Anterior cingulate cortex (tissue), 58 donors: ENCODE data around the gene CRYM.
"Not testable (repeated sequence)": the region's sequence is repeated elsewhere in the genome, so short reads cannot be mapped to it uniquely, and the experiment has no call there.

Experiments used
- DNase-seq, 58 donors: peaks; one replicate each; lab custom pipeline; 2025; lab: John Stamatoyannopoulos, UW

Gene CRYM

DNA sequence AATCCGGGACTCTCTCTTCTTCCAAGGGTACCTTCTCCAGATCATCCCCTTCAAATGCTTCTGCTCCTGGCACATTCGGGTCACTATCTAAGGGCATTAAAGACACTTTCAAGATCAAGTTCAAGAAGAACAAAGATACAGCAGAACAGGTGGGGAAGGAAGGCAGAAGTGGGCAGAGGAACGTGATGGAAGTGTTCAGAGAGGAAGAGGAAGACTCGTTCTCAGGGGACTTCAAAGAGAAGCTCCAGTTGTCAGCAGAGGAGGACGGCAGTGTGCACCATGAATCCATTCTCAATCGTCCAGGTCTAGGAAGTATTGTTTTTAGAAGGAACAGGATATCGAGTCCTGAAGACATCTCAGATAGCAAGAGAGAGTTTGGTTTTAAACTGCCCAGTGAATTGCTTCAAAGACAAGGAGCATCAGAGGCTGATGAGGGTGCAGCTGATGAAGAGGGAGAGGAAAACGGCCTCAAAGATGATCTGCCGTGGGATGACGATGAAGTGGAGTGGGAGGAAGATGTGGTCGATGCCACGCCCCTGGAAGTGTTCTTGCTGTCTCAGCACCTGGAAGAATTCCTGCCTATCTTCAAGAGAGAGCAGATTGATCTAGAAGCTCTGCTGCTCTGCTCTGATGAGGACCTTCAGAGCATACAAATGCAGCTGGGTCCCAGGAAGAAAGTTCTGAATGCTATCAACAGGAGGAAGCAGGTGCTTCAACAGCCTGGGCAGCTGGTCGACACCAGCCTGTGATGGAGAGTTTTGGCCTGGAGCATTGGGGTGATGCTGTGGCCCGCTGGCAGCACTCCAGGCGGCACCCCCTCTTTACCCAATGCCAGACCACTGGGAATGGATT, 27.8 kb downstream of the CRYM start:
- no peak for DNase-seq

DNA sequence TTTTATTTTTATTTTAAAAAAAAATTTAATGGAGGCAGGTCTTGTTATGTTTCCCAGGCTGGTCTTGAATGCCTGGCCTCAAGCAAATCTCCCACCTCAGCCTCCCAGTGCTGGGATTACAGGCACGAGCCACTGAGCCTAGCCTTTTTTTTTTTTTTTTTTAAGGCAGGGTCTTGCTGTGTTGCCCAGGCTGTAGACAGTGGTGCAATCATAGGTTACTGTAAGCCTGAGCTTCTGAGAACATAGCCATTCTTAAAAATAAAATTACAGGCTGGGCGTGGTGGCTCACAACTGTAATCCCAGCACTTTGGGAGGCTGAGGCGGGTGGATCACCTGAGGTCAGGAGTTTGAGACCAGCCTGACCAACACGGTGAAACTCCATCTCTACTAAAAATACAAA, 29.9 kb downstream of the CRYM start:
- DNase-seq, result not testable (repeated sequence)

DNA sequence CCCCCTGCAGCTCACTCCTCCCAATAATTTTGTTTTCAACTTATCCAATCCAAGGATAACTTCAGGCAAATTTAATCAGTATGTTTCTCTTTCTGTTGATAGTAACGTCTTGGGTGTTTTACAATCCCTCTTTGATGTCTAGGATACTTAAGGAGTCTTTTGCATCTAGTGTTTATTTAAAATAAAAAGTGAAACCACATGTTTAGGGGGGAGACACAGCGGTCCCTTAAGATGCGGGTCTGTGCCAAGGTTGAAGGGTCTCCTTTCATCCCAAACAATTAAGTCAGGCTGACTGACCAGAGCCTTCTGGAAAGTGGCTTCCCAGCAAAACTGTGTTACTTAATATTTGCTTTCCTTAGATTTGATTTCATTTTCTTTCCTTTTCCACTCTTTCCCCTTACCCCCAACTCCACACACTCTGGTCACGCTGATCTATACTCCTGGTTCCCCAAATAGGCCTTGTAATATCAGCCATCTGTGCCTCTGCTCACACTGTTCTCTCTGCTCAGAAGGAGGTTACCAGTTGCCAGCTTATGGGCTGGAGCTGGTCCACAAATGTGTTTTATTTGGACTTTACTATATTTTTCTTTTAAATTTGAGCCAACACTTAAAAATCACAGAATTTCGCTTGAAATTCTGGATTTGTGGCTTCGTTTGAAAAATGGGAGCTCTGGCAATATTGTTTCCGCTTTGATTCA, 33.4 kb downstream of the CRYM start:
- peak in 10 of 58 donors; percentile 1 to 26 (median 6) for DNase-seq

DNA sequence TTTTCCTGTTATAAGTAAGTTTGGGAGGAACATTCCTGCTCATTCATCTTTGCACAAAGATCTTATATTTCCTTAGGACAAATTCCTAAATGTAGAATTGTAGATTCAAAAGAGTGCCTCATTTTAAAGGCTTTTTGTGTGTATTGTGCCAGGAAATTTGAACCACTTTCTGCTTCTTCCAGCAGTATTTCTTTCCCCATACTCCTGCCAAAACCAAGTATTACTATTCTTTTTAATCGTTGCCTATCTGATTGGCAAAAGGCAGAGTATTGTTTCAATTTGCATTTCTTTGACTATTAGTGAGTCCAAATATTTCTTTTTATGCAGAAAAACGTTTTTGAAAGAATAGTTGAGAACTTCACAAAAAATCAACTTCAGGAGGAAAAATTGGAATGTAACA, 35.3 kb downstream of the CRYM start:
- no peak for DNase-seq

DNA sequence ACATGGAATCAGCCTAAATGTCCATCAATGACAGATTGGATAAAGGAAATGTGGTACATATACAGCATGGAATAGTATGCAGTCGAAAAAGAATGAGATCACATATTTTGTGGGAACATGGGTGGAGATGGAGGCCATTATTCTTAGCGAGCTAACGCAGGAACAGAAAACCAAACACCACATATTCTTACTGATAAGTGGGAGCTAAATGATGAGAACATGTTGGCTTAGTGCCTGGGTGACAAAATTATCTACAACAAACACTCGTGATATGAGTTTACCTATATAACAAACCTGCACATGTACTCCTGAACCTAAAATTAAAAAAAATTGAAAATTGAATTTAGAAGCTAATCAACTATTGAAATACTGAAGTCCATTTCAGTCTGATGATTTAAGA, 38.4 kb downstream of the CRYM start:
- no peak for DNase-seq

DNA sequence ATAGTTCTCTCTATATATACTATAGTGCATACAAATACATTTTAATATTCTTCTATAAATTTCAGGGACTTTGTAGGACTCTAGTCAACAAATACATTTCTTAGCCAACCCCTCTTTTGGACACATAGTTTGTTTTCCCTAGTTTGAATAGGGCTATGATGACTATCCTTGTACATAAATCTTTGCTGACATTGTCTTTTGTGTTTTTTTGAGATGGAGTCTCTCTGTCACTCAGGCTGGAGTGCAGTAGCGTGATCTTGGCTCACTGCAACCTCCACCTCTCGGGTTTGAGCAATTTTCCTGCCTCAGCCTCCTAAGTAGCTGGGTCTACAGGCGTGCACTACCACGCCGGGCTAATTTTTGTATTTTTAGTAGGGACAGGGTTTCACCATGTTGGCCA, 41.3 kb downstream of the CRYM start:
- DNase-seq, result no peak

DNA sequence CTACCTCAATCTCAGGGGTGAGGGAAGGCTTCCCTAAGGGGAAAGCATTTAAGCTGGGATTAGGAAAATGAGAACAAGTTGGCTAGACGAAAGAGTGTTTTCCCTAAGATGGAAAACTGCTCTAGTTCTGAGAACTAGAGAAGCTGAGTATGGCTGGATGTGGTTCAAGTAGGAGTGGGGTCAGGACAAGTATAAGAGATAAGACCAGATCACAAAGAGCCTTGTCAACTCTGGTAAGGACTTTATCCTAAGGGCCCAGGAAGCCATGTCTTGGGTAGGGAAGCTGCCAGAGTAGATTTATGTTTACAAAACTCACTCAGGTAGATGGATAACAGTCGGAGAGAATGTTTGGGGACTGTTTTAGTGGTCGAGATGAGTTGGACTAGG, 42.9 kb downstream of the CRYM start:
- DNase-seq, result no peak

DNA sequence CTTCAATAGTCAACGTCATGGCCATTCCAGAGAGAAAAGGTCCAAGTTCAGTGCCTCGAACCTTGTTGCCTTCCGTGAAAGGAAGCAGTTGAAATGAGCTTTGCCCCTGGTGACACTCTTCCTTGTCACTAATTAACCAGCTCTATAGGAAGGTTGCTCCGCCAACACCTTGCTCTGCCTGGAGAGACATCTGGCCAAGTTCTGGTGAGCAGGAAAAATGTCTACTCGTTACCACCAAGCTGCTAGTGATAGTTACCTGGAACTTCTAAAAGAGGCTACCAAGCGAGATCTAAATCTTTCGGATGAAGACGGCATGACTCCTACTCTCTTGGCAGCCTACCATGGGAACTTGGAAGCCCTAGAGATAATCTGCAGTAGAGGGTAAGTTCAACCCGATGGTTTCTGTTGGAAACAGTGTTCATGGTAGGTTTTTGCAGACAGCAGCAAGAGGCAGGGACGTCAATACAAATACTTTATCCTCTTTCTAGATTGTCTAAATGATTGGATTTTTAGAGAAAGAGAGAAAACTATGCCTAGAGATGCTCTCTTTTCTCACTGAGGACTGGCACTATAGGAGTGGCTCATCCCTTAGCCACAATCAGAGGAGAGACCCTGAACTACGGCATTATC, 44.5 kb downstream of the CRYM start, which contains the start of gene ANKS4B:
ANKS4B (plus strand) TSS at position 179 of the 630 bp plus-strand sequence; CDS start at position 218, 39 bp downstream.
- no peak for DNase-seq

DNA sequence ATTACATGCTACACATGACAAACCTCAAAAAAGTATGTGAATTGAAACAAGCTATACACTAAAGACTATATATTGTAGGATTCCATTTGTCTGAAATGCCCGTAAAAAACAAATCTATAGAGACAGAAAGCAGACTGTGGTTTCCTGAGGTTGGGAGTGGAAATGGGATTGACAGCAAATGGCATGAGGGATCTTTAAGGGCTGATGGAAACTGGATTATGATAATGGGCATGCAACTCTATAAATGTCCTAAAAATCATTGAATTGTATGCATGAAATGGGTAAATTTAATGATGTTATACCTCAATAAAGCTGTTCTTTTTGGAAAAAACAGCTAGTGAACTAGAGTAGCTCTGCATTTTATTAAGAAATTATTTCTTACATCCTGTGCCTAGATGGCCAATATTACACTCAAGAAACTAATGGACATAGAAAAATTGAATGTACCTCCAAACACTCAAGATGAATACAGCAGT, 45.0 kb downstream of the CRYM start:
- no peak for DNase-seq

DNA sequence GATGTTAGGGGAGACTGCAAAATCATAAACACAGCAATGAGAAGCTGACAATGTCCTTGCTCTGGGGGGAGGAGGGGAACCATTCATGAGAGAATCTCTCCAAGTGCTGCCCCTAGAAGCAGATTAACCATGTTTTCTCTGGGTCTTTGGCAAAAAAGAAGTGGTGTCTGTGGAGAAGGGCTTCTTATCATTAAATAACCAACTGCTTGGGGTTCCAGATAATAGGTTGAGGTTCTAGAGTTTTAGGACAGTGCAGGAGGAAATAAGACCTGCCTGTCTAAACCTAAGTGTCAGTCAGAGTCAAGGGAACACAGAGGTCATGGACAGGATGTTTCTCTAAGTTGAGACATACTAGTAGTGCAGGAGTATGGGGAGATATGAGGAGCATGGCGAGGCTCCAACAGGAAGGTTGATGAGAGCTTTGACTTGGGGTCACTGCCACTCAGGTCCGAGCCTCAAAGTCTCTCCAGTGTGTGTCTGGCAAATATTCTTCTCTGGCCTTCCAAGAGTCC, 49.7 kb downstream of the CRYM start:
- DNase-seq, result no peak

DNA sequence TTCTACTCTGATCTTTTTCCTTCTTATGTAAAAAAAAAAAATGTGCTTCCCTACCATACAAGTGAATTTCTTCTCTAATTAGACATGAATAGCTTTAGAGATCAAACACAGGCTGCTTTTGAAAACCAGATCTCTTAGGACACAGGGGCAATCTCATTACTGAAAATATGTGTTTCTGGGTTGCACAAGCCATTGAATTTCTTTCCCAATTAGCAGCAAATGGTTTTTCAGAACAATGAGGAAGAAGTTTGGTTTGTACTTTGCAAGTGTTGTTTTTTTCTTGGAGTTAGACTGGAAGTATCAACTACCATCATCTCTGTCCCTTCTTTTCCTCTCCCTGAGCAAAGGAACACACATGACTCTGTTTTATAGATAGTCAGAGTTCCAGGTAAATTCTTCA, 50.2 kb downstream of the CRYM start:
- no peak for DNase-seq

DNA sequence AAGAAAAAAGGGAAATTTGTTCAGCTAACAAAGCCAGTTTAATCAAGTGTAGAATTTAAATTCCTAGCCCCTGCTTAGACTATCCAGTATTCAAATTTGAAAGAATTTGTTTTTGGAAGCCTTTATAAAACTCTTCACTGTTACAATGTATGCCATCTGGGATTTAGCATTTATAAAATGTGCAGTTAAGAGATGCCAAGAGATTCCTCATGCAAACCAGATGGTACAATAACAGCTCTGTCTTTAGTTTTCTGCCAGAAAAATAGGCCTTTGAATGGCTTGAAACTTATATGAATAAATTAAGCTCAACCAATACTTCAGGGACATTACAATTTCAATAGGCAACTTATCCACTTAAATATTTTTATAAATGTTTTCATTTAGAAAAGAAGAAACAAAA, 51.3 kb downstream of the CRYM start:
- DNase-seq, result peak in 2 of 58 donors; percentile 24 to 35

DNA sequence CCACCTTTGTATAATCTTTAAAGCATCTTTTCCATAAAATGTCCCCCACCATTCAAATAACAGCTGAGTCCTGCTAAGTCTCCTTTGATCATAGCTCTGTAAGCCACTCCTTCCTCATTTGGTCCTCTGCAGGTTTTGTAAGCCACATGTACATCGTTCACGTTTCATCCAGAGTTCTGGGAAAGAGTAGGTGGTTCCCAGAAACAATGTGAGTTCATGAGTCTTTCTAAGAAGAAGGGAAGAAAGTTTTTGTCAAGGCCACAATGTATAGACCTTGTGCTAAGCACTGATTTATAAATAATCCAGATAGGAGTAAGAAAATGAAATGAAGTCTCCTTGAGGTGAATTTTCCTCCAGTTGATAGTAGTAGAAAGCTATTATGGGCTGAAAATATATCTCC, 53.3 kb downstream of the CRYM start:
- DNase-seq, result no peak

DNA sequence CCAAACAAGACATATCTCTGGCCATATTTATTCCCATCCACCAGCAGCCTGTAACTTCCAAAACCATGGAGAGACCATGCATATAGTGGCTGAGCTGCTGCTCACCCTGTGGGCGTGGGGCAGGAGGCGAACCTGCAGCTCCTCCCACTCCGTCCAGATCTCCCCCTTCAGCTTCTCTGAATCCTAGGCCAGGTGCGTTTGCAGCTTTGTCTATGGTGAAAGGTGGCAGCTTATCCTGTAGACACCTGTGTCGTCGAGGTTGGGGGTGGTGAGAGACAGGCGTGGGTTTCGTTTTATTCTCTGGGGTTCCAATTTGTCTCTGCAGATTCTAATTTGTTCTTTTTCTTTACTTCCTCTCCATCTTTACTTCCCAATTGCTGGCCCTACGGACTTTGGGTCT, 54.3 kb downstream of the CRYM start:
- DNase-seq, result peak in 1 of 58 donors; percentile 7

DNA sequence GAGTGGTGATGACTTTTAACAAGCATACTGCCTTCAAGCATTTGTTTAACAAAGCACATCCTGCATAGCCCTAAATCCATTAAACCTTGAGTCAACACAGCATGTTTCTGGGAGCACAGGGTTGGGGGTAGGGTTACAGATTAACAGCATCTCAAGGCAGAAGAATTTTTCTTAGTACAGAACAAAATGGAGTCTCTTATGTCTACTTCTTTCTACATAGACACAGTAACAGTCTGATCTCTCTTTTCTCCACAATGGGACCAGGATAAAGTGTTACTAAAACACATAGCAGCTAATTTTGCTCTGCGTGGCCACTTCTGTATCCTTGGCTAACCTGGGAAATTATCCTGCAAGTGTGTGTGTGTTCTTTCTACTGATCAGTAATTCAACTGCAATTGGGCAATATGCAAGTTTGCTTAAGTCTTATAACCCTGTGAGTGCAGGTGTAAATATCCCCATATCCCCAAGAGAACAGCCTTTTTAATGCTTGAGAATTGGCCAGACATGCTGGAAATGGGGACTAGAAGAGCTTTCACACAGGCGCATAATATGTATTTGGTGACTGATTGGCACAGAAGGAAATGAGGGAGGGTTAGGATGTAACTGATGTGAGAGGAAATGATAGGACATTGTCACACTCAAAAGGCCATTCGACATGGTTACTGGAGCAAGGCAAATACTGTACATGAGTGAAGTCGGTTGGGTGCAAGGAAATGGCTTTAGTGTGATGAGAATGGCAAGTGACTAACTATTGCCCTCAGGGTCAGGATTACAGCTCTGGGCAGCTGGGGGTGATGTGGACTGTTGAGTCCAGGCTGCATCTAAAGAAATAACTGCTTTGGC, 55.4 kb downstream of the CRYM start:
- no peak for DNase-seq

DNA sequence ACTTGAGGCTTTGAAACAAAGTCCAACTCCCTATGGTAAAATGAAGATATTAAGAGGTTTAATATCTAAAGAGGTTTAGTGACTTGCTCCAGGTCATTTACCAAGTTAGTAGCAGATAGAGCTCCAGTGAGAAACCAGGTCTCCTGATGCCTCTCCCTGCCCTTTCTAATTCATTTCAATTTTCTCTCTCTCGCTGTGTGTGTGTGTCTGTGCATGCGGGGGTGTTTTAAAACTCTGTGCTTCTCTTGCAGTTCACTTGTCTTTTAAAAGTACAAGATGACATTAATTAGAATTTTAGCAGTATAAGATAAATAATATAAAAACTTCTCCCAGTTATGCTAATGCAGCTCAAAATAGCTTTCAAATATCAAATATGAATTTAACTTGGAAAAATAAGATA, 58.5 kb downstream of the CRYM start:
- DNase-seq, result no peak

DNA sequence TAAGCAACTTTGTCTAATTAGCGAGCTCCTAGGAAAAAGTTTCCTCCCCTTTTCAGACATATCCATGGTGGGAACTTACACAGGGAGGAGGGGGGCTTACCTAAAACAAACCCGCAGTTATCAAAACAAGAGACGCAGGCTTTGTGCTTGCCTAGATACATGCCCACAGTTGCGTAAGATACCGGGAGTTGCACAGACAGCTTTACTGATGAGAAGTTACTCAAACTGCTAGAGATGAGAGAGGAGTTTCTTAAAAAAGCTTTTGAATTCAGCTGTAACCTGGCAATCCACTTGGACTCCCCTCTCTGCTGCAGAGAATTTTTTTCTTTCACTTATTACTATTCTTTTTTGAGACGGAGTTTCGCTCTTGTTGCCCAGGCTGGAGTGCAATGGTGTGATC, 59.9 kb downstream of the CRYM start:
- DNase-seq, result peak in 5 of 58 donors; percentile 0 to 15 (median 0)

DNA sequence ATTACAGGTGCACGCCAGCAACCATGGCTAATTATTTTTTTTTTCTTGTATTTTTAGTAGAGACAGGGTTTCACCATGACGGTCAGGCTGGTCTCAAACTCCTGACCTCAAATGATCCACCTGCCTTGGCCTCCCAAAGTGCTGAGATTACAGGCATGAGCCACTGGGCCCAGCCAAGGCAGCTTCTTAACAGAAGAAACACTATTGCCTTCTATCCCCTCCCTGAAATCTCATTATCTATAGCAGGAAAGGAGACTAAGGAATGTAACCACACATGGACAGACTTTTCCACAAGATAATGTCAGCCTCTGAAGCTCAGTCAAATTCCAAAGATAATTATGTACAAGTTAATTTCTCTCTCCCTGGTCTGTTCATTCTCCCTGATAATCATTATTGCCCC, 61.0 kb downstream of the CRYM start:
- no peak for DNase-seq

DNA sequence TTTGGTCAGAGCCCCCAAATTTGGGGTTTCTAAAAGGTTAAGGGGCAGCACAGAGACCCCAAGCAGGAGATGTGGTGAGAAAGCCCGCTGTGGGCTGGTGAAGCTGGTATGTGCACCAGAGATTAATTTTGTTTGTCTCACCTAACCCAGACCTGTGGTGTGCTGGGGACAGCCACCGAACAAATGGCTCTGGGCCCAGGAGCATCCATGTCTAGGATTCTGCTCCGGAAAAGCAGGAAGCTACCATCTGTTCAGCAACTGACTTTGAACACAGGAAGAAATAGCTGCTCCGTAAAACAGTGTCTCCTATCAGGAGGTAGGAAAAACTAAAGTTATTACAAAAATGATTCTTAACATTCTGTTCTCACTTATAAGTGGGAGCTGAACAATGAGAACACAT, 64.0 kb downstream of the CRYM start:
- DNase-seq, result no peak

DNA sequence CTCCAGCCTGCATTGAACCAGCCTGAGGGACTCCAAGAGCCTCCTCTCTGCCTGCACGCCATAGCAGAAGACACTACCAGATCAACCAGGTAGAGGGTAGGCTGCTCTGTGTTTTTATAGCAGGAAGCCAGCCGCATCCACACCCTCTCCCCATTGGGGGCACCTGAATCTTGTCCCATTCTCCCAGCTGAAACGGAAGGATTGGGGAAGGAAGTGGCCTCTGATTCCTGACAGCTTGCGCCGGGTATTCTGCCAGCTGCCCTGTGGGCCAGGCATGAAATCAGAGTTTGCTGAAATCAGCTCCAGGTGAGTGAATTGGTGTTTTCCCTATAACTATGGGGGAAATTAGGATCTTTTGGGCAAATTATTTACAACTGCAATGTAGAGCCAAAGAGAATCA, 66.6 kb downstream of the CRYM start, which contains the start of gene ZP2:
ZP2 (minus strand) TSS at position 89 of the 400 bp plus-strand sequence; CDS start at position 62, 27 bp downstream.
- no peak for DNase-seq
